Measurements from ENCODE around the gene ITSN2.
A peak's percentile ranks its signal among the peaks of the same experiment; 100 is the strongest.
"Not testable (repeated sequence)": the region's sequence is repeated elsewhere in the genome, so short reads cannot be mapped to it uniquely, and the experiment has no call there.

ITSN2 gene

GRCh38 chr2:24360050-24360962 lies at the start of gene ITSN2:
Gene ITSN2, minus strand, starts transcription at chr2:24360536. Its CDS starts 32,454 bp downstream, at chr2:24328082.
- peak; percentile 30 for DNase-seq

DNA sequence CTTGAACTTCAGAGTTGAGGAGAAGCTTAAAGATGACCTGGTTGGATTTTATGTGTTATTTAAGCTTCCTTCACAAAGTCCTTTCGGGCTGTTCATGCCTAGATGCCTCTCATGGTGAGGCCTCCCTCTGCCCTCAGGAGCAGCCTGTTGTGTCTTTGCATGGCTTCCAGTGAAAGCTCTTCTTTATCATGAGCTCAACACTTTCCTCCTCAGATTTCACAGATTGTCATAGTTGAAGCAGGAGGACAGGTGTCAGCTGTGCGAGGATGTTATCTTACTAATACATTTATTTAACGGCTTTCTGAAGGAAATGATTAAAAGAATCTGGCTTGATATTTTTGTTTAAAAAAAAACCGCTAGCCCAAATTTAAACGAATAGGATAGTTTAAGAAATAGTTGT lies 48.8 kb upstream of the ITSN2 start:
- no peak for DNase-seq

DNA sequence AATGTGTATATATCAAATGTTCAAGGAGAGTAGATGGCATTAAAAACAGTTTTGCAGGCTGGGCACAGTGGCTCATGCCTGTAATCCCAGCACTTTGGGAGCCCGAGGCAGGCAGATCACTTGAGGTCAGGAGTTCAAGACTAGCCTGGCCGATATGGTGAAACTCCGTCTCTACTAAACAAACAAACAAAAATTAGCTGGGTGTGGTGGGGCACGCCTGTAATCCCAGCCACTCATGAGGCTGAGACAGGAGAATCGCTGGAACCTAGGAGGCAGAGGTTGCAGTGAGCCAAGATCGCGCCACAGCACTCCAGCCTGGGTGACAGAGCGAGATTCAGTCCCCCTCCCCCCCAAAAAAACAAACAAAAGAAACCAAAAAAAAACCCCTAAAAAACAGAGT lies 48.4 kb upstream of the ITSN2 start:
- DNase-seq, result not testable (repeated sequence)

DNA sequence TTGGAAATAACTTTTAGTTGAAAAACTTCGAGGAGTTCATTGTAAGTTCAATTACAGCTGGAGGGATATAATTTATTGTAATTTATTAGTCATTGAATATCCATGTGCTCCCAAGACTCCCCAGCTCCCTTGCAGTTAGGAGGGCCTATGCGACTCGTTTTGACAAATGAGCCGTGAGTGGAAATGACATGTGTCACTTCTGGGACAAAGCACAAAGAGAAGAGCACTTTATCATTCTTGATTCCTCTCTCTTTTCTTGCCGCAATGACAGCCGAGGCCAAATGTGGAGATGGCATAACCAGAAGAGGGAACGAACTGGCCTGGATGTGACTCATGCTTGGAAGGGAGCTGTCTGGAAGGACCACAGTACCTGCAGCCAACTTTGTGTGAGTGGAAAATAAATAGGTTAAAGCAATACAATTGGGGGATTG lies 44.2 kb upstream of the ITSN2 start:
- DNase-seq, result no peak

- no peak for DNase-seq
Observed at GRCh38 chr2:24403832-24404212, 43.5 kb upstream of the ITSN2 start.

DNA sequence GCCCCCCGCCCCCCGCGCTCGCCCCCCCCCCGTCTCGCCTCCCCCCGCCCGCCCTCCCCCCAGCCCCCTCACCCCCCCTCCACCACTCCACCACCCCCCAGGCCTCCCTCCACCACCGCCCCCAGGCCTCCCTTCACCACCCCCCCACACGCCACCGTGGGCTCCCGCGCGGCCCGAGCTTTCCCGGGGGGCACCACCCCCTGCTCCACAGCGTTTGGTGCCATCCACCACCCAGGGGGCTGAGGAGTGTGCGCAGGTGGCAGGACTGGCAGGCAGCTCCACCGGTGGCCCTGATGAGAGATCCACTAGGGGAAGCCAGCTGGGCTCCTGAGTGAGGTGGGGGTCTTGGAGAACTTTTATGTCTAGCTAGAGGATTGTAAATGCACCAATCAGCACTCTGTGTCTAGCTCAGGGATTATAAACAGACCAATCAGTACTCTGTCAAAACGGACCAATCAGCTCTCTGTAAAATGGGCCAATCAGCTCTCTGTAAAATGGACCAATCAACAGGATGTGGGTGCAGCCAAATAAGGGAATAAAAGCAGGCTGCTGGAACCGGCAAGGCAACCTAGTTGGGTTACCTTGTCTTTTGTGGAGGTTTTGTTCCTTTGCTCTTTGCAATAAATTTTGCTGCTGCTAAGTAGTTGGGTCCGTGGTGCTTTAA lies 43.0 kb upstream of the ITSN2 start:
- no peak for DNase-seq

GRCh38 chr2:24402242-24403097 lies 42.1 kb upstream of the ITSN2 start:
- DNase-seq, result no peak

- no peak for DNase-seq
Observed at GRCh38 chr2:24400207-24400907, 40.0 kb upstream of the ITSN2 start.

GRCh38 chr2:24399434-24400206 lies 39.3 kb upstream of the ITSN2 start:
- DNase-seq, result no peak

- no peak for DNase-seq
Observed at GRCh38 chr2:24394998-24395397, 34.7 kb upstream of the ITSN2 start.

- no peak for DNase-seq
Observed at GRCh38 chr2:24392542-24393059, 32.3 kb upstream of the ITSN2 start.

- DNase-seq, result no peak
Observed at GRCh38 chr2:24385366-24385765, 25.0 kb upstream of the ITSN2 start.

- DNase-seq, result peak; percentile 49
Observed at GRCh38 chr2:24382363-24383073, 22.2 kb upstream of the ITSN2 start.

DNA sequence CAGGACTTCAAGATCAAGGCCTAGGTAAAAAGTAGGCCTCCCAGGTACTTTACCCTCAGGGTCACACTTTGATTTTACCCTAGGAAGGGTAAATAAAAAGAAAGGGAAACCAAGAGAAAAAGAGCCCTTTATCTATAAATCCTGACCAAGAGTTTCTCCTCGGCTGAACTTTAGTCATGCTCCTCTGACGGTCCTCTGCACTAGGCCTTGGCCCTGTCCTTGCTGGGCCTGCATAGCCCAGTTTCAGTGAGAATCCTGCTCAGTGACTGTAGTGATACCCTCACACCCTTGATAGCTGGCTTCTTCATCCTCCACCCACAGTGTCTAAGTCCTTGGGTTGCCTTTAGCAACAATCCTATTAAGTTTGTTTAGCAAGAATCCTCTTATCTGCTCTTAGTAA lies 20.5 kb upstream of the ITSN2 start:
- DNase-seq, result no peak

GRCh38 chr2:24375349-24376087 lies 15.2 kb upstream of the ITSN2 start:
- no peak for DNase-seq

DNA sequence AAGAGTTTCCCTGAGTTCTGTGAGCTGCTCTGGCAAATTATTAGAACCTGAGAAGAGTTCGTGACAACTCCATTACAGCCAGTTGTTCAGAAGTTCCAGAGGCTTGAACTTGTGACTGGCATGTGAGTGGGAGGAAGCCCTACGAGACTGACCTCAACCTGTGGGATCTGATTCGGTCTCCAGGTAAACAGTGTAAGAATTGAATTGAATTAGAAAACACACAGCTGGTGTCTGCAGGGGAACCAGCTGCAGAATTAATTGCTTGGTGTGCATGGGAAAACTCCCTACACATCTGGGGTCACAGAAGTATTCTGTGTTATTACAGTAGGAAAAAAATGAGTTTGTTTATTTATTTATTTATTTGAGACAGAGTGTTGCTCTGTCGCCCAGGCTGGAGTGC lies 14.0 kb upstream of the ITSN2 start:
- DNase-seq, result no peak

DNA sequence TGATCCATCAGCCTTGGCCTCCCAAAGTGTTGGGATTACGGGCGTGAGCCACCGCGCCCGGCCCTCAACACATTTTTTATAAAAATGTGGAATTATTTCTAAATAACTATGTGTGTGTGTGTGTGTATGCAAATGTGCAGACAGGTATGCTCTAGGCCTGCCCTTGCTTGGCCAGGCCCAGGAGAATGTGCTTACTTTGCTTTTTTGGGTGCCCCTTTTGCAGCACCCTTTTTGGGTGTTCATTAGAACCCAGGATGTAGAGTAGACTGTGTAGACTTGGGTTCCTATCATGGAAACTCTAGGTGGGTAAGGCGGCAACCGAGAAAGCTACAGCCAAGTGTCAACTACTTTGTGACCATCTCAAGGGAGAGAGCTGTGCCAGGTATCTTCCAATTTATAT lies 11.7 kb upstream of the ITSN2 start:
- no peak for DNase-seq

DNA sequence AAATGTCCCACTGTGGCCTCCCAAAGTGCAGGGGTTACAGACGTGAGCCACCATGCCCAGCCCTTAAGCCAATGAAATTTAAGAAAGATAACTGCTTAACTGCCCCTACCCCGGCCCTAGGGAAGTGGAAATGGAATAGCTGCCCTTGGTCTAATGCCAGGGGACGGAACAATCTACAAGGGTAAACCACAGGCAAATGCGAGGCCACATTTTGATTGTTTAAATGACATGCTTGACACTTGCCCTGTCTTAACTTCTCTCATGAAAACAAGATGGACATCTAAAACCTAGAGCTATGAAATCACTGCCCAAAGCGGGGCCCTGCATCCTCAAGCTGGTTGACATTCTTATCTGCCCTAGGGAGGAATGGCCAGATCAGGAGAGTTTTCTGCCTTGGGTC lies 5.5 kb upstream of the ITSN2 start:
- DNase-seq, result no peak

GRCh38 chr2:24365051-24365450 lies 4.7 kb upstream of the ITSN2 start:
- DNase-seq, result no peak

GRCh38 chr2:24363301-24363700 lies 3.0 kb upstream of the ITSN2 start:
- DNase-seq, result no peak
